HG03139 (cell line): ENCODE measurements around the gene KPNA2.

Experiments
- ATAC-seq: cut with Tn5 transposase; IDR thresholded peaks from one replicate; pipeline ENCODE4 v1.9.1; 2021; ENCODE audit not compliant: unreplicated experiment

KPNA2 gene

DNA sequence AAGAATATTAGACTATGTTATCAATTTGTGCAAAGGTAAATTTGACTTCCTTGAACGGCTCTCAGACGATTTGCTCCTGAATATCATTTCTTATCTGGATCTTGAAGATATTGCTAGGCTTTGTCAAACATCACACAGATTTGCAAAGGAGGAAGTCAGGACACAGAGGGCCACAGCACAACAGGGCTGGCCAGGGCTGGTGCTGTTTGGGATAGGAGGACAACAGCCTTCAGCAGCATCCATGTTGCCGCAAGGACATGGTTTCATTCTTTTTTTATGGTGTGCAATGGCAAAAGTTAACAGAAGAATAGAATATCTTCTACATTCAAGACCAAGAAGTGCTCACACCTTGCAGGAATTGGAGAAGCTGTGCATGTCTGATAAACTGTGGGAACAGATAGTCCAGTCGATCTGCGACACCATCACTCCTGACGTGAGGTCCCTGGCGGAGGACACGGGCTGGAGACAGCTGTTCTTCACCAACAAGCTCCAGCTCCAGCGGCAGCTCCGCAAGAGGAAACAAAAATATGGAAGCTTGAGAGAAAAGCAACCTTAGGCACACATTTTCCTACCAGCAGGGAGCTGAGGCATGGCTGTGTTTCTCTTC, 59.8 kb downstream of the KPNA2 start:
- no peak for ATAC-seq

DNA sequence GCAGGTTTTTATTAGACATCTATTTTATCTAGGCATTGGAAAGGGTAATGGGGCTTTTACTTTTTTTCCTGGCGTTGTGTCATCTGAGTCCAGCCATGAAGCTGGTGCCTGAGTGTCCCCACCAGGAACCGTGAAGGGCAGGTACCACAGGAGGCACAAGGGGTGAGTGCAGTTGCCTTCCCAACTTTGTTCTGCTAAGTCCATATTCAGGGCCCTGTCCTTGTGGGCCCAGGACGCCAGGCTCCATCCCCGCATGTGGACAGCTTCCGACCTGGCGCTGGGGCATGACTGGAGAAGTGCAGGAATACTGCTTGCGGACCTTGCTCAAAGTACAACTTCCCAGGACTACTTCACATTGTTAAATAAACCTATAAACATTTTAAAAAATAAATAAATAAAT, 60.6 kb downstream of the KPNA2 start:
- no peak for ATAC-seq
